ENCODE results near the gene PLK1. TPM values are rescaled to one million over a fixed set of nuclear protein-coding genes. Genes with fewer than 3 reads are reported as not detected.
A peak's percentile ranks its signal among the peaks of the same experiment; 100 is the strongest.

PLK1 gene
- total and polyA plus RNA-seq, 2 of the 13 experiments (the other 11 are each of a cell fraction or from before 2014, with no cell fraction given) = 71.5 to 76.3 TPM

- TF ChIP-seq CC2D1A (CRISPR knock-in tag; IDR thresholded peaks at IDR 0.05) = no peak
- no peak for TF ChIP-seq ZNF260 (CRISPR knock-in tag; IDR thresholded peaks at IDR 0.05; ENCODE audit: borderline replicate concordance, low read depth)
- peak; percentile 96 for TF ChIP-seq CEBPB (IDR thresholded peaks at IDR 0.05; ENCODE audit: borderline replicate concordance, low read depth, low read length)
- TF ChIP-seq SYNCRIP (IDR thresholded peaks at IDR 0.05; ENCODE audit: insufficient read depth, low read depth, low read length) = no peak
- TF ChIP-seq ZNF619 (CRISPR knock-in tag; IDR thresholded peaks at IDR 0.05) = no peak
- TF ChIP-seq JUNB (CRISPR knock-in tag; IDR thresholded peaks at IDR 0.05; ENCODE audit: borderline replicate concordance) = no peak
- TF ChIP-seq SMC3 (IDR thresholded peaks at IDR 0.05; ENCODE audit: low read length) = no peak
- TF ChIP-seq TFAP4 (IDR thresholded peaks at IDR 0.05; ENCODE audit: borderline replicate concordance, low read depth) = peak; percentile 40; the same call in 1 of the 2 replicates
- TF ChIP-seq ZMYM4 (CRISPR knock-in tag; IDR thresholded peaks at IDR 0.05) = no peak
- no peak for TF ChIP-seq DRAP1 (CRISPR knock-in tag; IDR thresholded peaks at IDR 0.05)
- TF ChIP-seq CBX5 (CRISPR knock-in tag; IDR thresholded peaks at IDR 0.05; ENCODE audit: borderline replicate concordance) = no peak; the same call in 1 of the 2 replicates
- no peak for TF ChIP-seq TCF12 (IDR thresholded peaks at IDR 0.05)
- TF ChIP-seq TCF12 (CRISPR knock-in tag; IDR thresholded peaks at IDR 0.05) = no peak
- TF ChIP-seq GLI4 (CRISPR knock-in tag; IDR thresholded peaks at IDR 0.05; ENCODE audit: borderline replicate concordance) = no peak
- TF ChIP-seq ZNF614 (CRISPR knock-in tag; IDR thresholded peaks at IDR 0.05; ENCODE audit: borderline replicate concordance) = no peak
- TF ChIP-seq ZNF724P (CRISPR knock-in tag; IDR thresholded peaks at IDR 0.05; ENCODE audit: borderline replicate concordance) = 0 out of 2 replicates have a peak, but pooled peaks have one; percentile 6
- 0 out of 2 replicates have a peak, but pooled peaks have one; percentile 34 for TF ChIP-seq SAP130 (CRISPR knock-in tag; IDR thresholded peaks at IDR 0.05; ENCODE audit: low read depth)
- no peak; the same call in 1 of the 2 replicates for TF ChIP-seq SKIL (CRISPR knock-in tag; IDR thresholded peaks at IDR 0.05; ENCODE audit: borderline replicate concordance)
- TF ChIP-seq HNF1B (CRISPR knock-in tag; IDR thresholded peaks at IDR 0.05) = no peak
- TF ChIP-seq ZEB1 (IDR thresholded peaks at IDR 0.05; ENCODE audit: insufficient replicate concordance, low read depth) = no peak
- TF ChIP-seq ZNF180 (CRISPR knock-in tag; IDR thresholded peaks at IDR 0.05; ENCODE audit: borderline replicate concordance, low read depth) = no peak
- no peak for TF ChIP-seq CREB1 (IDR thresholded peaks at IDR 0.05)
- TF ChIP-seq CREB1 (CRISPR knock-in tag; IDR thresholded peaks at IDR 0.05) = no peak
- 0 out of 3 replicates have a peak, but pooled peaks have one; percentile 8 for TF ChIP-seq MXI1 (IDR thresholded peaks at IDR 0.05; ENCODE audit: borderline replicate concordance, low read depth, low read length)
- peak; percentile 47; the same call in 1 of the 2 replicates for TF ChIP-seq KMT2A (CRISPR knock-in tag; IDR thresholded peaks at IDR 0.05)
- TF ChIP-seq ZFP36 (IDR thresholded peaks at IDR 0.05; ENCODE audit: borderline replicate concordance, low read depth, low read length, partially characterized antibody) = no peak
- no peak for TF ChIP-seq HMG20B (CRISPR knock-in tag; conservative IDR thresholded peaks at IDR 0.05)
These were observed 26.3 kb downstream of the PLK1 start (continued) for GRCh38 chr16:23704772-23705516.

Measured in HepG2 (cell line).